ENCODE data around the gene HTR7. TPM values are rescaled to one million over a fixed set of nuclear protein-coding genes. Genes with fewer than 3 reads are reported as not detected.
A peak's percentile ranks its signal among the peaks of the same experiment; 100 is the strongest.

HTR7 gene
- total and polyA plus RNA-seq, 9 of the 15 experiments (the other 6 are each of a cell fraction or from before 2014, with no cell fraction given) = 0.07 to 0.33 (median 0.18) TPM

GRCh38 chr10:90780488-90780887, 77.4 kb downstream of the HTR7 start (continued):
- TF ChIP-seq RBFOX2 (IDR thresholded peaks at IDR 0.05; ENCODE audit: low read depth, low read length) = no peak

DNA sequence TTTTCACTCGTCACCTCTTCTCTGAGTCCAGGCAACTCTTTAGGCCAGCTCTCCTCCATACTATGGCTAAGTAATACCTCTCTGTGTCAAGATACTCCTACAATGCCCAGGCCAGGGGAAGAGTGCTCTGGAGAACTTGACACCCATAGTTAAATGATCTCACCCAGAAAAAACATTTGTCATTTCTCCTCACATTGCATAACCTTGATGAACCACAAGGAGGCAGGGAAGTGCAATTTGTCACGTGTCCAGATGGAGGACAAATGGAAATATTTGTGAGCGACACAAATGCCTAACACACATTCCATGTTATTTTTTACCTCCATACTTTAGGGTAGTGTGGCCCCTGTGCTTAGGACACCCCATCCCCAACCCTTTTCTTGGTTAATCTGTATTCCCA, 78.3 kb downstream of the HTR7 start:
- in situ Hi-C loops (cut with MboI) = no loop called here
- BruUV-seq (replicated peaks) = no TSS peak
- CTCF ChIA-PET (ENCODE audit: low intra/inter-chr PET ratio) = interaction anchor here (0.5 to 1.2 kb wide), 2 partner anchors 86 to 92 kb away, joined by 3 read pairs; partner anchors contain the start of gene RPP30
- Histone ChIP-seq H3K4me3 (no peak overlapping the region), H3K4me1 (replicated peaks in 1 of 2; ENCODE audit: control insufficient read depth in 2 of 2, insufficient read depth in 2 of 2, low read length in 2 of 2) (no peaks in the 10 kb centered on the region), H2AFZ (ENCODE audit: low read depth, low read length) (peak overlapping the region; percentile 55; the same call in 1 of the 2 replicates), H3K27ac (ENCODE audit: extremely low read depth, low read depth, low read length) (no peak overlapping the region), H4K20me1 (replicated peaks; ENCODE audit: control insufficient read depth, insufficient read depth, low read length) (no peaks in the 10 kb centered on the region), H3K36me3 (ENCODE audit: control insufficient read depth, insufficient read depth, low read length) (no peaks in the 10 kb centered on the region), H3K9ac (ENCODE audit: insufficient read depth in 1 of 2, low read depth in 2 of 2, low read length in 2 of 2) (no peak overlapping the region), H3K79me2 (ENCODE audit: control insufficient read depth, insufficient read depth, low read length) (no peaks in the 10 kb centered on the region), H3K4me2 (ENCODE audit: insufficient read depth, low read length) (peak overlapping the region; percentile 50), H3K27me3 (ENCODE audit: control insufficient read depth in 2 of 2, insufficient read depth in 2 of 2, low read length in 2 of 2) (no peaks in the 10 kb centered on the region; a peak in 1 of 5 replicates), H3K9me1 (ENCODE audit: control insufficient read depth, insufficient read depth, low read length) (no peaks in the 10 kb centered on the region), H3K9me3 (replicated peaks; ENCODE audit: control insufficient read depth, insufficient read depth, low read depth, low read length) (no peaks in the 10 kb centered on the region)
- 6% methylated on average over 3 of the region's 3 CpGs for WGBS (ENCODE audit: insufficient coverage, low coverage, missing lambda C conversion rate)
- intact Hi-C loops (cut with micrococcal nuclease) = loop anchor here (2.0 kb wide), 1 partner anchor 83 kb away; no protein-coding TSS in a partner anchor
- ATAC-seq (peak; percentile 76), FAIRE-seq (peak; percentile 59), DNase-seq (ENCODE audit: extremely low read depth in 1 of 4, low spot score in 3 of 4) (peak; percentile 6 to 24 (median 12))
- POLR2A ChIA-PET = no interaction called here
- TF ChIP-seq SIX5 (IDR thresholded peaks at IDR 0.05; ENCODE audit: borderline replicate concordance in 1 of 2, insufficient read depth in 1 of 2, low read depth in 1 of 2, low read length in 2 of 2) (no peak), CBFA2T2 (conservative IDR thresholded peaks at IDR 0.05) (peak; percentile 17; the same call in 1 of the 2 replicates), PHB (CRISPR knock-in tag; IDR thresholded peaks at IDR 0.05) (no peak), ETV1 (tag; conservative IDR thresholded peaks at IDR 0.05; ENCODE audit: low read depth) (no peak), CEBPB (tag; IDR thresholded peaks at IDR 0.05) (0 out of 2 replicates have a peak, but pooled peaks have one; percentile 19), NRF1 (conservative IDR thresholded peaks at IDR 0.05 in 1 of 2, IDR thresholded peaks at IDR 0.05 in 1 of 2) (no peak), CTCF (IDR thresholded peaks at IDR 0.05 in 2 of 3, conservative IDR thresholded peaks at IDR 0.05 in 1 of 3; ENCODE audit: insufficient read depth in 2 of 3, low read depth in 1 of 3, low read length in 3 of 3) (peak; percentile 46 to 63 (median 57); a peak in 4 of 6 replicates), ZNF408 (CRISPR knock-in tag; IDR thresholded peaks at IDR 0.05; ENCODE audit: low read depth) (no peak), PBX2 (CRISPR knock-in tag; IDR thresholded peaks at IDR 0.05; ENCODE audit: low read depth) (no peak), PBX2 (tag; conservative IDR thresholded peaks at IDR 0.05; ENCODE audit: low read depth) (0 out of 2 replicates have a peak, but pooled peaks have one; percentile 45)
- TF ChIP-seq, protein P1, sequence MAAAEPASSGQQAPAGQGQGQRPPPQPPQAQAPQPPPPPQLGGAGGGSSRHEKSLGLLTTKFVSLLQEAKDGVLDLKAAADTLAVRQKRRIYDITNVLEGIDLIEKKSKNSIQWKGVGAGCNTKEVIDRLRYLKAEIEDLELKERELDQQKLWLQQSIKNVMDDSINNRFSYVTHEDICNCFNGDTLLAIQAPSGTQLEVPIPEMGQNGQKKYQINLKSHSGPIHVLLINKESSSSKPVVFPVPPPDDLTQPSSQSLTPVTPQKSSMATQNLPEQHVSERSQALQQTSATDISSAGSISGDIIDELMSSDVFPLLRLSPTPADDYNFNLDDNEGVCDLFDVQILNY (CRISPR knock-in tag; IDR thresholded peaks at IDR 0.05) = no peak
- TF ChIP-seq, protein P2, sequence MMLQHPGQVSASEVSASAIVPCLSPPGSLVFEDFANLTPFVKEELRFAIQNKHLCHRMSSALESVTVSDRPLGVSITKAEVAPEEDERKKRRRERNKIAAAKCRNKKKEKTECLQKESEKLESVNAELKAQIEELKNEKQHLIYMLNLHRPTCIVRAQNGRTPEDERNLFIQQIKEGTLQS (IDR thresholded peaks at IDR 0.05) = peak; percentile 16; the same call in 1 of the 2 replicates
- TF ChIP-seq, protein P2 (CRISPR knock-in tag; conservative IDR thresholded peaks at IDR 0.05) = no peak

Measured in K562 (cell line).